ENCODE results near the gene SAE1. TPM values are rescaled to one million over a fixed set of nuclear protein-coding genes. Genes with fewer than 3 reads are reported as not detected.

Gene SAE1
- total and polyA plus RNA-seq, 11 donors, result 15.7 to 84.1 (median 49.7) TPM

DNA sequence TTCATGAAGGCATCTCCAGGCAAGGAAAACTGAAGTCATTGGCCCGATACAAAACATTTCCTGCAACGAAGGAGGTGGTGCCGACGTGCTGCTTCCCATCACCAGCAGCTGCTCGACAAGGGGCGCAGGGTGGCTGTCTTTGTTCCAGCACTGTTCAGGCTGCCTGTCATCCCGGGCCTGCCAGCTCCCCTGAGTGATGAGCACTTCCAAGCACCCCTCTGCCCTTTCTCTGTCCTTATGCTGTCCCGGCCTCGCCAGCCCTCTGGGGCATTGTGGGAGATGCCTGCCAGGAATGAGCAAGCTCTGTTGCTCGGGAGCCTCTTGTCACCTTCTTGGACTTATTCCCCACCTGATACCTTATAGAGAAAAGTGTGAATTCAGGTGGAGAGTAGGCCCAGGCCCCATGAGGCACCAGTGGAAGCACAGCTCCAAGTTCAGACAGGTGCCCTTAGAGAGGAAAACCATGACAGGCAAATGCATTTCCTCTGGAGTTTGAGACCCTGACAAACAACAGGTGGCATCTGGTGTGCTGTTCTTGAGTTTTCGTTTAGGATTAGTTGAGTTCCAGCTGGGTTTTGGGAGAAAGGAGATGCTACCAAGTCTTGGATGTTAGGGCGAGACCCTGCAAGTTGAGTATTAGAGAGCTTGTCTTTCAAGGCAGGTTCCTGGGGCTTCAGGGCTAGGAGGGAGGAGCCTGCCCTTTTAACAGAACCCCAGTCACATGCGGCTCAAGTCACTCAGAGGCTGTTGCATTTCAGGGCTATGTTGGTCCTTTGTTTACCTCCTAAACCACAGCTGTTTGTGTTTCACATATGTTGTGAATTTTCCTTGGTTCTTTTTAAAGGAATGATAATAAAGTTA lies 78.9 kb downstream of the SAE1 start:
- ATAC-seq, result peak; percentile 29 to 85 (median 78)
- 41 to 61% (median 58%) methylated on average over 11 to 13 of the region's 13 CpGs for WGBS, 4 donors
- intact Hi-C loops (cut with DNase I), result loop anchor here (1.0 to 10.0 kb wide), 8 partner anchors 17 to 62 kb away; no protein-coding TSS in a partner anchor
- peaks cover 0 to 24% (median 10%) of the 10 kb centered on the region in 12 donors for H3K4me1 ChIP-seq
- H3K36me3 ChIP-seq, result peaks cover 0 to 60% (median 47%) of the 10 kb centered on the region in 9 donors
- no peaks in the 10 kb centered on the region for H3K9me3 ChIP-seq
- H3K27ac ChIP-seq, result peak overlapping the region in 8 of 12 donors; percentile 2 to 72 (median 52)
- TF ChIP-seq CTCF (IDR thresholded peaks at IDR 0.05), result no peak
- TF ChIP-seq POLR2A (IDR thresholded peaks at IDR 0.05), result no peak
- DNase-seq, result peak in 3 of 5 donors; percentile 27 to 67 (median 49)
- H3K4me3 ChIP-seq, result no peak overlapping the region
- H3K27me3 ChIP-seq, result no peaks in the 10 kb centered on the region

GRCh38 chr19:47210180-47210490 lies 79.5 kb downstream of the SAE1 start:
- intact Hi-C loops (cut with DNase I), result loop anchor here in 8 of 10 donors (1.0 to 5.0 kb wide), 6 partner anchors 17 to 63 kb away; no protein-coding TSS in a partner anchor
- Histone ChIP-seq H3K36me3 (peaks cover 0 to 54% (median 41%) of the 10 kb centered on the region in 9 donors), H3K4me3 (no peak overlapping the region), H3K27me3 (no peaks in the 10 kb centered on the region), H3K9me3 (no peaks in the 10 kb centered on the region), H3K27ac (peak overlapping the region in 8 of 12 donors; percentile 2 to 72 (median 51)), H3K4me1 (peaks cover 0 to 24% (median 10%) of the 10 kb centered on the region in 12 donors)
- DNase-seq (no peak), ATAC-seq (no peak)
- no peak for TF ChIP-seq CTCF (IDR thresholded peaks at IDR 0.05)
- no peak for TF ChIP-seq POLR2A (IDR thresholded peaks at IDR 0.05)

GRCh38 chr19:47210689-47211316 lies 80.2 kb downstream of the SAE1 start:
- ATAC-seq (peak; percentile 30 to 72 (median 64)), DNase-seq (peak; percentile 65 to 81 (median 75))
- Histone ChIP-seq H3K9me3 (no peaks in the 10 kb centered on the region), H3K4me3 (no peak overlapping the region), H3K27ac (peak overlapping the region in 11 of 12 donors; percentile 24 to 72 (median 53)), H3K36me3 (peaks cover 0 to 47% (median 36%) of the 10 kb centered on the region in 9 donors), H3K27me3 (no peaks in the 10 kb centered on the region), H3K4me1 (peaks cover 0 to 24% (median 10%) of the 10 kb centered on the region in 12 donors)
- 31 to 38% (median 35%) methylated on average over 19 of the region's 19 CpGs for WGBS, 4 donors
- TF ChIP-seq CTCF (IDR thresholded peaks at IDR 0.05) (peak; percentile 68 to 91 (median 82)), POLR2A (IDR thresholded peaks at IDR 0.05) (no peak)
- intact Hi-C loops (cut with DNase I), result loop anchor here in 8 of 10 donors (1.0 to 5.0 kb wide), 6 partner anchors 16 to 64 kb away; no protein-coding TSS in a partner anchor

- ATAC-seq (no peak), DNase-seq (no peak)
- Histone ChIP-seq H3K27me3 (no peaks in the 10 kb centered on the region), H3K27ac (no peak overlapping the region), H3K9me3 (no peaks in the 10 kb centered on the region), H3K36me3 (peaks cover 0 to 9% (median 3%) of the 10 kb centered on the region in 9 donors), H3K4me3 (no peak overlapping the region), H3K4me1 (peaks cover 0 to 6% (median 5%) of the 10 kb centered on the region in 12 donors)
- WGBS, 4 donors, result 89 to 99% (median 97%) methylated on average over 5 of the region's 5 CpGs
- intact Hi-C loops (cut with DNase I), result no loop called here
- no peak for TF ChIP-seq POLR2A (IDR thresholded peaks at IDR 0.05)
- no peak for TF ChIP-seq CTCF (IDR thresholded peaks at IDR 0.05)
These were observed 84.9 kb downstream of the SAE1 start for GRCh38 chr19:47215581-47215980.

All from heart left ventricle (tissue), 16 donors.